HFF-Myc (cell line): ENCODE results near the gene ETV3.

Source experiments
- DNase-seq: peaks from one replicate; pipeline ENCODE4 v3.0.0-alpha.2; 2011; ENCODE audit warnings: low read depth; ENCODE audit errors: extremely low read depth
- H3K4me3 ChIP-seq: replicated peaks from 2 replicates; pipeline ENCODE4 v1.5.1; 2011; ENCODE audit warnings: low read depth, mild to moderate bottlenecking, control low read depth, low read length
- CTCF ChIP-seq: IDR thresholded peaks from 2 replicates; pipeline ENCODE4 v1.5.1; 2012; ENCODE audit warnings: mild to moderate bottlenecking, low read depth, low read length, control low read depth; ENCODE audit errors: missing control alignments

Gene ETV3

GRCh38 chr1:157090196-157090647, 48.0 kb downstream of the ETV3 start:
- DNase-seq: peak; percentile 85
- no peak overlapping the region for H3K4me3 ChIP-seq

GRCh38 chr1:157089789-157090188, 48.4 kb downstream of the ETV3 start:
- no peak for DNase-seq
- TF ChIP-seq CTCF: no peak
- no peak overlapping the region for H3K4me3 ChIP-seq

More at GRCh38 chr1:157090196-157090647, 48.0 kb downstream of the ETV3 start:
- TF ChIP-seq CTCF: peak; percentile 98

GRCh38 chr1:157088607-157089006, 49.6 kb downstream of the ETV3 start:
- no peak for TF ChIP-seq CTCF
- H3K4me3 ChIP-seq: no peak overlapping the region
- no peak for DNase-seq

GRCh38 chr1:157087030-157087429, 51.2 kb downstream of the ETV3 start:
- DNase-seq: no peak
- TF ChIP-seq CTCF: no peak
- H3K4me3 ChIP-seq: no peak overlapping the region

GRCh38 chr1:157086299-157086698, 51.9 kb downstream of the ETV3 start:
- no peak for DNase-seq
- no peak overlapping the region for H3K4me3 ChIP-seq
- no peak for TF ChIP-seq CTCF

GRCh38 chr1:157085421-157085820, 52.8 kb downstream of the ETV3 start:
- DNase-seq: no peak
- H3K4me3 ChIP-seq: no peak overlapping the region
- no peak for TF ChIP-seq CTCF

GRCh38 chr1:157084720-157085119, 53.5 kb downstream of the ETV3 start:
- TF ChIP-seq CTCF: no peak
- H3K4me3 ChIP-seq: no peak overlapping the region
- no peak for DNase-seq
